WI38 (cell line): ENCODE data around the gene FOSL1.

Experiments used
- H3K4me3 ChIP-seq: 2 replicates; pipeline ENCODE4 v1.5.1; 2011; ENCODE audit warnings: low read depth, mild to moderate bottlenecking, control low read depth, low read length
- CTCF ChIP-seq: IDR thresholded peaks from 2 replicates; pipeline ENCODE4 v1.5.1; 2012; ENCODE audit warnings: low read depth, mild to moderate bottlenecking, control low read depth, low read length

Gene FOSL1

GRCh38 chr11:65900125-65900898 lies at the start of gene FOSL1:
Gene FOSL1, minus strand, starts transcription at chr11:65900388. Its CDS starts 49 bp downstream, at chr11:65900339.
- H3K4me3 ChIP-seq = peak within 1 kb of the TSS; percentile 93
- no peak for TF ChIP-seq CTCF

- no peak for TF ChIP-seq CTCF
- H3K4me3 ChIP-seq = no peak overlapping the region
Observed at GRCh38 chr11:65947603-65948125, 47.5 kb upstream of the FOSL1 start.

GRCh38 chr11:65947133-65947532 lies 46.9 kb upstream of the FOSL1 start:
- TF ChIP-seq CTCF = no peak
- no peak overlapping the region for H3K4me3 ChIP-seq

- TF ChIP-seq CTCF = no peak
- no peak overlapping the region for H3K4me3 ChIP-seq
Observed at GRCh38 chr11:65946655-65947054, 46.5 kb upstream of the FOSL1 start.

- H3K4me3 ChIP-seq = no peak overlapping the region
- no peak for TF ChIP-seq CTCF
Observed at GRCh38 chr11:65945941-65946558, 45.9 kb upstream of the FOSL1 start.

GRCh38 chr11:65945430-65945911 lies 45.3 kb upstream of the FOSL1 start, which contains the start of gene TSGA10IP:
Gene TSGA10IP, plus strand, starts transcription at chr11:65945480. Its CDS starts 196 bp downstream, at chr11:65945676.
- no peak within 1 kb of the TSS for H3K4me3 ChIP-seq
- no peak for TF ChIP-seq CTCF

- no peak for TF ChIP-seq CTCF
- no peak overlapping the region for H3K4me3 ChIP-seq
Observed at GRCh38 chr11:65944767-65945166, 44.6 kb upstream of the FOSL1 start.
